HCT116 (cell line): ENCODE measurements around the gene TMEM106C.

Experiments used
- EZH2phosphoT487 ChIP-seq: fragments of 200-600 bp; IDR thresholded peaks from 2 replicates; pipeline ENCODE4 v1.6.1; 2018; ENCODE audit warnings: antibody characterized with exemption, borderline replicate concordance
- FOSL1 ChIP-seq: IDR thresholded peaks from 2 replicates; pipeline ENCODE4 v1.6.1; 2012; ENCODE audit warnings: low read depth
- POLR2A ChIP-seq: IDR thresholded peaks from 2 replicates; pipeline ENCODE4 v1.7.0; 2011; ENCODE audit warnings: borderline replicate concordance; ENCODE audit not compliant: insufficient read depth, insufficient read length; ENCODE audit errors: extremely low read depth
- SIN3A ChIP-seq: IDR thresholded peaks from 2 replicates; pipeline ENCODE4 v1.6.1; 2012; ENCODE audit warnings: low read depth
- SP1 ChIP-seq: IDR thresholded peaks from 2 replicates; pipeline ENCODE4 v1.6.1; 2012; ENCODE audit warnings: low read depth
- TCF7L2 ChIP-seq: IDR thresholded peaks from 2 replicates; pipeline ENCODE4 v1.7.0; 2011; ENCODE audit warnings: borderline replicate concordance, inconsistent platforms; ENCODE audit not compliant: insufficient read depth, insufficient read length; ENCODE audit errors: extremely low read depth
- ZNF274 ChIP-seq: fragments of 200-500 bp; sonication (Bioruptor generic); IDR thresholded peaks from 2 replicates; pipeline ENCODE4 v1.6.1; 2014; ENCODE audit warnings: mild to moderate bottlenecking, low read depth, low read length, inconsistent platforms
- TF ChIP-seq, protein P1 (sequence below), 3 experiments: fragments of 200-600 bp in 1 of 3; sonication (generic) in 1 of 3; IDR thresholded peaks in 2 of 3; conservative IDR thresholded peaks in 1 of 3; 2 replicates each; pipeline ENCODE4 v1.5.1; 2012 to 2017; ENCODE audit warnings: low read depth in 2 of 3, low read length in 2 of 3, antibody characterized with exemption in 1 of 3, borderline replicate concordance in 1 of 3, control low read depth in 1 of 3, mild to moderate bottlenecking in 1 of 3, mixed read lengths in 1 of 3, mixed run types in 1 of 3, moderate library complexity in 1 of 3; ENCODE audit not compliant: insufficient read depth in 1 of 3

DNA sequence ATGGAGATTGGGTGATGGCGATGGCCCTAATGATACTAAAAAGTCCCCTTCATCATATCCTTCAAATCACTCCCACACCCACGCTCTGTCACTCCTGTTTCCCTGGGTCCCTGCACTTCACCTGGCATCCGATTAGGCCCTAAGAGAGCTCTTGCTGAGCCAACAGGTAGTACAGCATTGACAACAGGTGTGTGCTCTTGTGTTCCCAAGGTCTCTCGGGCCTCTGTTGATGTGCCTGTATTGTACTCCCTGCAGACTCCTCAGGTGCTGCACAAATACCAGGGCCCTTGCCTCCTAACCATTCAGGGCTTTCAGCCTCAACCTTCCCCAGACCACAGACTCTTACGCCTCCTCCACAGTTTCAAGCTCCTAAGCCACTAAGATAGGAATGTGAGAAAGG, 32.8 kb upstream of the TMEM106C start:
- TF ChIP-seq, protein P1, sequence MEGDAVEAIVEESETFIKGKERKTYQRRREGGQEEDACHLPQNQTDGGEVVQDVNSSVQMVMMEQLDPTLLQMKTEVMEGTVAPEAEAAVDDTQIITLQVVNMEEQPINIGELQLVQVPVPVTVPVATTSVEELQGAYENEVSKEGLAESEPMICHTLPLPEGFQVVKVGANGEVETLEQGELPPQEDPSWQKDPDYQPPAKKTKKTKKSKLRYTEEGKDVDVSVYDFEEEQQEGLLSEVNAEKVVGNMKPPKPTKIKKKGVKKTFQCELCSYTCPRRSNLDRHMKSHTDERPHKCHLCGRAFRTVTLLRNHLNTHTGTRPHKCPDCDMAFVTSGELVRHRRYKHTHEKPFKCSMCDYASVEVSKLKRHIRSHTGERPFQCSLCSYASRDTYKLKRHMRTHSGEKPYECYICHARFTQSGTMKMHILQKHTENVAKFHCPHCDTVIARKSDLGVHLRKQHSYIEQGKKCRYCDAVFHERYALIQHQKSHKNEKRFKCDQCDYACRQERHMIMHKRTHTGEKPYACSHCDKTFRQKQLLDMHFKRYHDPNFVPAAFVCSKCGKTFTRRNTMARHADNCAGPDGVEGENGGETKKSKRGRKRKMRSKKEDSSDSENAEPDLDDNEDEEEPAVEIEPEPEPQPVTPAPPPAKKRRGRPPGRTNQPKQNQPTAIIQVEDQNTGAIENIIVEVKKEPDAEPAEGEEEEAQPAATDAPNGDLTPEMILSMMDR (IDR thresholded peaks at IDR 0.05 in 2 of 3, conservative IDR thresholded peaks at IDR 0.05 in 1 of 3; ENCODE audit: borderline replicate concordance in 1 of 3, insufficient read depth in 1 of 3, low read depth in 2 of 3, low read length in 2 of 3): no peak
- TF ChIP-seq POLR2A (no peak), SIN3A (no peak), SP1 (no peak), ZNF274 (no peak), EZH2phosphoT487 (no peak), TCF7L2 (no peak), FOSL1 (no peak)
